ENCODE measurements around the gene NAT10. TPM values are rescaled to one million over a fixed set of nuclear protein-coding genes. Genes with fewer than 3 reads are reported as not detected.
"Not testable (repeated sequence)": the region's sequence is repeated elsewhere in the genome, so short reads cannot be mapped to it uniquely, and the experiment has no call there.

The NAT10 gene
- total RNA-seq, 2 donors from 2014 or later = 59.7 to 61.0 TPM

DNA sequence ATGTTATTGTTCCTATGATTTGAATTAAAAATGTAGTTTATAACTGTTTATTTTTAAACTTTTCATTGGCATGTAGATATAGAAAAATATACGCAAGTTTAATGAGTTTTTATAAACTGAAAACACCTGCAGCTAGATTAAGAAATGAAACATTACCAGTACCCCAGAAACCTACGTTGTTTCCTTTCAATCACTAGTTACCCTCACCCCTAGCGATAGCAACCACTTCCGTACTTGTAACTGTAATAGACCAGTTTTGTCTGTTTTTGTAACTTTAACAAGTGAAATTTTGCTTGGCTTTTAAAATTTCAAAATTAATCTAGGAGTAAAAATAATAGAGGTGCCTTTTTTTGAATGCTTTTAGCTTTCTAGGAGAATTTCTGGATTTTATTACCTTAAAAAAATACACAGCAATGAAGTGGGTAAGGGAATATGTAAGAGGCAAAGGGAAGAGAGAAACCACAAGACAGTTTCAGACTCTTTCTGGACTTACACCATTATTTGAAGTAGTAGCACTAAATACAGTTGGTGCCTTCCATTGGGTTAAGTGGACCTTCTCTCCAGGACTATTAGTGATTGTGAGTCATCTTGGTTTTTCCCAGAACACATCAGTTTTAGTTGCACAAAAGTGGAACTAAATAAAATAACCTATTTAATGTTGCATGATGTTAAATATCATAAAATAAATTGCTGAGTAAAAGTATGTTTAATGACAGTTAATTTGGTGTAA is 18.7 kb upstream of the NAT10 start:
- no peak for DNase-seq
- Histone ChIP-seq H3K4me1 (ENCODE audit: control insufficient read depth, insufficient read depth, low read length) (peaks cover 3% of the 10 kb centered on the region), H3K9me3 (ENCODE audit: control insufficient read depth, low read length) (peaks cover 6% of the 10 kb centered on the region), H3K9ac (ENCODE audit: extremely low read depth, low read length, poor library complexity, severe bottlenecking) (no peak overlapping the region), H3K27ac (ENCODE audit: low read depth, low read length) (no peak overlapping the region), H3K27me3 (ENCODE audit: control insufficient read depth, insufficient read depth, low read length, poor library complexity, severe bottlenecking) (no peaks in the 10 kb centered on the region), H3K36me3 (ENCODE audit: control insufficient read depth, insufficient read depth, low read length) (peaks cover 92% of the 10 kb centered on the region), H3K4me3 (ENCODE audit: low read length) (peak overlapping the region; percentile 5)
- WGBS, 2 experiments (ENCODE audit: insufficient coverage in 1 of 2, insufficient read length in 1 of 2) = 98% methylated on average over 4 of the region's 4 CpGs; no CpG with 5 or more reads in 1 of the 2 experiments
- Mint-ChIP-seq H3K36me3 (ENCODE audit: low read depth) (peaks cover 83% of the 10 kb centered on the region), H3K4me3 (no peak overlapping the region), H3K4me1 (no peaks in the 10 kb centered on the region), H3K27me3 (ENCODE audit: insufficient read depth) (no peaks in the 10 kb centered on the region), H3K27ac (no peak overlapping the region), H3K9me3 (no peaks in the 10 kb centered on the region)
- TF ChIP-seq, protein P1, sequence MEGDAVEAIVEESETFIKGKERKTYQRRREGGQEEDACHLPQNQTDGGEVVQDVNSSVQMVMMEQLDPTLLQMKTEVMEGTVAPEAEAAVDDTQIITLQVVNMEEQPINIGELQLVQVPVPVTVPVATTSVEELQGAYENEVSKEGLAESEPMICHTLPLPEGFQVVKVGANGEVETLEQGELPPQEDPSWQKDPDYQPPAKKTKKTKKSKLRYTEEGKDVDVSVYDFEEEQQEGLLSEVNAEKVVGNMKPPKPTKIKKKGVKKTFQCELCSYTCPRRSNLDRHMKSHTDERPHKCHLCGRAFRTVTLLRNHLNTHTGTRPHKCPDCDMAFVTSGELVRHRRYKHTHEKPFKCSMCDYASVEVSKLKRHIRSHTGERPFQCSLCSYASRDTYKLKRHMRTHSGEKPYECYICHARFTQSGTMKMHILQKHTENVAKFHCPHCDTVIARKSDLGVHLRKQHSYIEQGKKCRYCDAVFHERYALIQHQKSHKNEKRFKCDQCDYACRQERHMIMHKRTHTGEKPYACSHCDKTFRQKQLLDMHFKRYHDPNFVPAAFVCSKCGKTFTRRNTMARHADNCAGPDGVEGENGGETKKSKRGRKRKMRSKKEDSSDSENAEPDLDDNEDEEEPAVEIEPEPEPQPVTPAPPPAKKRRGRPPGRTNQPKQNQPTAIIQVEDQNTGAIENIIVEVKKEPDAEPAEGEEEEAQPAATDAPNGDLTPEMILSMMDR (conservative IDR thresholded peaks at IDR 0.05) = no peak

GRCh38 chr11:34091825-34092224 is 13.6 kb upstream of the NAT10 start:
- DNase-seq = no peak
- Mint-ChIP-seq H3K36me3 (ENCODE audit: low read depth) (peaks cover 89% of the 10 kb centered on the region), H3K27ac (no peak overlapping the region), H3K4me3 (no peak overlapping the region), H3K9me3 (no peaks in the 10 kb centered on the region), H3K27me3 (ENCODE audit: insufficient read depth) (no peaks in the 10 kb centered on the region), H3K4me1 (no peaks in the 10 kb centered on the region)
- peaks cover 2% of the 10 kb centered on the region for H3K9me3 ChIP-seq (ENCODE audit: control insufficient read depth, low read length)
- H3K4me1 ChIP-seq (ENCODE audit: control insufficient read depth, insufficient read depth, low read length) = no peaks in the 10 kb centered on the region
- TF ChIP-seq, protein P1 (conservative IDR thresholded peaks at IDR 0.05) = no peak
- no peaks in the 10 kb centered on the region for H3K27me3 ChIP-seq (ENCODE audit: control insufficient read depth, insufficient read depth, low read length, poor library complexity, severe bottlenecking)
- peaks cover 96% of the 10 kb centered on the region for H3K36me3 ChIP-seq (ENCODE audit: control insufficient read depth, insufficient read depth, low read length)
- WGBS, 2 experiments (ENCODE audit: insufficient coverage in 1 of 2, insufficient read length in 1 of 2) = 71 to 97% methylated on average over 1 of the region's 1 CpG
- no peak overlapping the region for H3K4me3 ChIP-seq (ENCODE audit: low read length)
- H3K27ac ChIP-seq (ENCODE audit: low read depth, low read length) = no peak overlapping the region
- no peak overlapping the region for H3K9ac ChIP-seq (ENCODE audit: extremely low read depth, low read length, poor library complexity, severe bottlenecking)

DNA sequence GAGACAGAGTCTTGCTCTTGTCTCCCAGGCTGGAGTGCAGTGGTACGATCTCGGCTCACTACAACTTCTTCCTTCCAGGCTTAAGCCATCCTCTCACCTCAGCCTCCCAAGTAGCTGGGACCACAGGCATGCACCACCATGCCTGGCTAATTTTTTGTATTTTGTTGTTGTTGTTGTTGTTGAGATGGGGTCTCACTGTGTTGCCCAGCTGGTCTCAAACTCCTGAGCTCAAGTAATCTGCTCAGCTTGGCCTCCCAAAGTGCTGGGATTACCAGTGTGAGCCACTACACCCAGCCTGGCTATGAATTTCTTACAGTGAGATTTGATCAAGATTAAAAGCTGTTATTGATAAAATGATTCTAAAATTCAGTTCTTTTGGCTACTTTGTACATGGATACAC is 10.5 kb upstream of the NAT10 start:
- H3K9ac ChIP-seq (ENCODE audit: extremely low read depth, low read length, poor library complexity, severe bottlenecking); H3K4me1 Mint-ChIP-seq; H3K9me3 ChIP-seq (ENCODE audit: control insufficient read depth, low read length); H3K4me3 Mint-ChIP-seq; H3K27ac Mint-ChIP-seq; H3K9me3 Mint-ChIP-seq; H3K27me3 Mint-ChIP-seq (ENCODE audit: insufficient read depth); H3K27me3 ChIP-seq (ENCODE audit: control insufficient read depth, insufficient read depth, low read length, poor library complexity, severe bottlenecking); H3K27ac ChIP-seq (ENCODE audit: low read depth, low read length); DNase-seq; H3K4me1 ChIP-seq (ENCODE audit: control insufficient read depth, insufficient read depth, low read length); H3K4me3 ChIP-seq (ENCODE audit: low read length): not testable (repeated sequence)
- H3K36me3 Mint-ChIP-seq (ENCODE audit: low read depth) = peaks cover 95% of the 10 kb centered on the region
- H3K36me3 ChIP-seq (ENCODE audit: control insufficient read depth, insufficient read depth, low read length) = peaks cover 99% of the 10 kb centered on the region
- 96 to 100% methylated on average over 2 of the region's 2 CpGs for WGBS, 2 experiments (ENCODE audit: insufficient coverage in 1 of 2, insufficient read length in 1 of 2)

Measured in endodermal cell (in vitro differentiated cells).